Glomerular visceral epithelial cell (primary cell): Measurements from ENCODE around the gene GNAQ.
A peak's percentile ranks its signal among the peaks of the same experiment; 100 is the strongest.
"Not testable (repeated sequence)": the region's sequence is repeated elsewhere in the genome, so short reads cannot be mapped to it uniquely, and the experiment has no call there.

Experiments
- DNase-seq: peaks from one replicate; pipeline ENCODE4 v3.0.0-alpha.2; 2016; ENCODE audit errors: extremely low spot score

Gene GNAQ

GRCh38 chr9:77690723-77691122 is 340.9 kb downstream of the GNAQ start:
- DNase-seq: not testable (repeated sequence)

GRCh38 chr9:77690119-77690518 is 341.5 kb downstream of the GNAQ start:
- DNase-seq: not testable (repeated sequence)

- DNase-seq: not testable (repeated sequence)
Measured at GRCh38 chr9:77687737-77688136, 343.9 kb downstream of the GNAQ start.

- no peak for DNase-seq
Measured at GRCh38 chr9:77680581-77680980, 351.0 kb downstream of the GNAQ start.

GRCh38 chr9:77679661-77680368 is 351.8 kb downstream of the GNAQ start:
- DNase-seq: no peak

GRCh38 chr9:77679088-77679487 is 352.5 kb downstream of the GNAQ start:
- no peak for DNase-seq

GRCh38 chr9:77677957-77678535 is 353.6 kb downstream of the GNAQ start:
- DNase-seq: peak; percentile 54

GRCh38 chr9:77677397-77677796 is 354.2 kb downstream of the GNAQ start:
- DNase-seq: no peak

- no peak for DNase-seq
Measured at GRCh38 chr9:77673941-77674791, 357.4 kb downstream of the GNAQ start.

GRCh38 chr9:77672183-77672582 is 359.4 kb downstream of the GNAQ start:
- DNase-seq: no peak

GRCh38 chr9:77667151-77667550 is 364.5 kb downstream of the GNAQ start:
- DNase-seq: peak; percentile 27
